Activated CD8-positive, alpha-beta memory T cell treated with anti-CD3 and anti-CD28 coated beads for 24 hours (primary cell): ENCODE measurements around the gene DAB1.

Experiments
- DNase-seq: peaks from one replicate; pipeline ENCODE4 v3.0.0-alpha.2; 2020

Gene DAB1

GRCh38 chr1:57423656-57424211 is at the start of gene DAB1:
DAB1 (minus strand) TSS chr1:57424060; CDS start chr1:57291030, 133,030 bp downstream.
- no peak for DNase-seq

- DNase-seq: no peak
Observed at GRCh38 chr1:57473448-57473847, 49.6 kb upstream of the DAB1 start.

GRCh38 chr1:57471995-57472394 is 48.1 kb upstream of the DAB1 start:
- DNase-seq: no peak

GRCh38 chr1:57470036-57470435 is 46.2 kb upstream of the DAB1 start:
- DNase-seq: no peak

- DNase-seq: no peak
Observed at GRCh38 chr1:57468641-57469523, 45.0 kb upstream of the DAB1 start.

- DNase-seq: no peak
Observed at GRCh38 chr1:57467830-57468229, 44.0 kb upstream of the DAB1 start.

- DNase-seq: no peak
Observed at GRCh38 chr1:57464756-57465155, 40.9 kb upstream of the DAB1 start.

- DNase-seq: no peak
Observed at GRCh38 chr1:57463343-57463742, 39.5 kb upstream of the DAB1 start.

- no peak for DNase-seq
Observed at GRCh38 chr1:57461405-57461804, 37.5 kb upstream of the DAB1 start.

GRCh38 chr1:57451516-57451915 is 27.7 kb upstream of the DAB1 start:
- DNase-seq: no peak

GRCh38 chr1:57450981-57451380 is 27.1 kb upstream of the DAB1 start:
- no peak for DNase-seq

GRCh38 chr1:57447551-57447950 is 23.7 kb upstream of the DAB1 start:
- no peak for DNase-seq

- no peak for DNase-seq
Observed at GRCh38 chr1:57443004-57443403, 19.1 kb upstream of the DAB1 start.

GRCh38 chr1:57440096-57440495 is 16.2 kb upstream of the DAB1 start:
- DNase-seq: no peak

- DNase-seq: no peak
Observed at GRCh38 chr1:57431400-57431799, 7.5 kb upstream of the DAB1 start.

GRCh38 chr1:57424231-57425027 is 569 bp upstream of the DAB1 start:
- no peak for DNase-seq

- DNase-seq: no peak
Observed at GRCh38 chr1:57423135-57423655, 665 bp downstream of the DAB1 start.

GRCh38 chr1:57422271-57423134 is 1.4 kb downstream of the DAB1 start:
- no peak for DNase-seq

- DNase-seq: no peak
Observed at GRCh38 chr1:57421806-57422205, 2.1 kb downstream of the DAB1 start.

- no peak for DNase-seq
Observed at GRCh38 chr1:57420981-57421785, 2.7 kb downstream of the DAB1 start.

GRCh38 chr1:57418971-57419370 is 4.9 kb downstream of the DAB1 start:
- no peak for DNase-seq

GRCh38 chr1:57411262-57411661 is 12.6 kb downstream of the DAB1 start:
- no peak for DNase-seq
